LNCaP clone FGC (cell line): ENCODE results near the gene MT1F.
A peak's percentile ranks its signal among the peaks of the same experiment; 100 is the strongest.

Experiments used
- DNase-seq: peaks from one replicate; pipeline ENCODE4 v3.0.0-alpha.2; 2011; ENCODE audit warnings: low read depth
- H3K4me3 ChIP-seq: 2 replicates; pipeline ENCODE4 v1.5.1; 2011; ENCODE audit warnings: mild to moderate bottlenecking, low read depth, low read length, control low read depth
- TF ChIP-seq, protein P1 (sequence below): IDR thresholded peaks from 2 replicates; pipeline ENCODE4 v1.5.1; 2012; ENCODE audit warnings: mild to moderate bottlenecking; ENCODE audit not compliant: control insufficient read depth, insufficient read depth; ENCODE audit errors: extremely low read depth

The MT1F gene

GRCh38 chr16:56657555-56658326 lies at the start of gene MT1F:
MT1F (plus strand) TSS chr16:56657959; CDS start chr16:56658059, 100 bp downstream.
- H3K4me3 ChIP-seq = peak within 1 kb of the TSS; percentile 54
- TF ChIP-seq, protein P1, sequence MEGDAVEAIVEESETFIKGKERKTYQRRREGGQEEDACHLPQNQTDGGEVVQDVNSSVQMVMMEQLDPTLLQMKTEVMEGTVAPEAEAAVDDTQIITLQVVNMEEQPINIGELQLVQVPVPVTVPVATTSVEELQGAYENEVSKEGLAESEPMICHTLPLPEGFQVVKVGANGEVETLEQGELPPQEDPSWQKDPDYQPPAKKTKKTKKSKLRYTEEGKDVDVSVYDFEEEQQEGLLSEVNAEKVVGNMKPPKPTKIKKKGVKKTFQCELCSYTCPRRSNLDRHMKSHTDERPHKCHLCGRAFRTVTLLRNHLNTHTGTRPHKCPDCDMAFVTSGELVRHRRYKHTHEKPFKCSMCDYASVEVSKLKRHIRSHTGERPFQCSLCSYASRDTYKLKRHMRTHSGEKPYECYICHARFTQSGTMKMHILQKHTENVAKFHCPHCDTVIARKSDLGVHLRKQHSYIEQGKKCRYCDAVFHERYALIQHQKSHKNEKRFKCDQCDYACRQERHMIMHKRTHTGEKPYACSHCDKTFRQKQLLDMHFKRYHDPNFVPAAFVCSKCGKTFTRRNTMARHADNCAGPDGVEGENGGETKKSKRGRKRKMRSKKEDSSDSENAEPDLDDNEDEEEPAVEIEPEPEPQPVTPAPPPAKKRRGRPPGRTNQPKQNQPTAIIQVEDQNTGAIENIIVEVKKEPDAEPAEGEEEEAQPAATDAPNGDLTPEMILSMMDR = no peak
- DNase-seq = peak; percentile 45

DNA sequence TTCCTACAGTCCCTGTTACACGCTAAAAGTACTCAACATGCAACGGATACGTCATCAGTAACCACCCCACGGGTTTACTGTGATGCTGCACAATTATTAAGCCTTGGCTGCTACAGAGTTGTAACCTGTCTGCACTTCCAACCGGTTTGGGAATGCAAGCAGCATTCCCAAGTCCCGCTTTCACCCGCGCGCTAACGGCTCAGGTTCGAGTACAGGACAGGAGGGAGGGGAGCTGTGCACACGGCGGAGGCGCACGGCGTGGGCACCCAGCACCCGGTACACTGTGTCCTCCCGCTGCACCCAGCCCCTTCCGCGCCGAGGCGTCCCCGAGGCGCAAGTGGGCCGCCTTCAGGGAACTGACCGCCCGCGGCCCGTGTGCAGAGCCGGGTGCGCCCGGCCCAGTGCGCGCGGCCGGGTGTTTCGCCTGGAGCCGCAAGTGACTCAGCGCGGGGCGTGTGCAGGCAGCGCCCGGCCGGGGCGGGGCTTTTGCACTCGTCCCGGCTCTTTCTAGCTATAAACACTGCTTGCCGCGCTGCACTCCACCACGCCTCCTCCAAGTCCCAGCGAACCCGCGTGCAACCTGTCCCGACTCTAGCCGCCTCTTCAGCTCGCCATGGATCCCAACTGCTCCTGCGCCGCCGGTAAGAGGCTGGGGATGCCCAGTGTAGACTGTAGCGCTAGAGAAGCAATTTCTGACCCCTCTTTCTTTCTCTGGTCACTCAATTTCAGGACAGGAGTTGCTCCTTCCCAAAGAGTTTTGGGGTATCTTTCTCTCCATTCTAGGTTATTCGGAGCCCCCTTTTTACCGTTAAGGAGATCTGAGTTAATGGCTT lies 49.5 kb upstream of the MT1F start, which contains the start of gene MT2A:
Gene MT2A (plus strand): TSS at position 542 of the 833 bp plus-strand sequence. CDS start 72 bp downstream, at position 614.
- DNase-seq = peak; percentile 92
- H3K4me3 ChIP-seq = peak within 1 kb of the TSS; percentile 59
- TF ChIP-seq, protein P1 = no peak

GRCh38 chr16:56608876-56609462 lies 48.8 kb upstream of the MT1F start:
- DNase-seq = no peak
- TF ChIP-seq, protein P1 = peak; percentile 21
- H3K4me3 ChIP-seq = peak overlapping the region; percentile 59

DNA sequence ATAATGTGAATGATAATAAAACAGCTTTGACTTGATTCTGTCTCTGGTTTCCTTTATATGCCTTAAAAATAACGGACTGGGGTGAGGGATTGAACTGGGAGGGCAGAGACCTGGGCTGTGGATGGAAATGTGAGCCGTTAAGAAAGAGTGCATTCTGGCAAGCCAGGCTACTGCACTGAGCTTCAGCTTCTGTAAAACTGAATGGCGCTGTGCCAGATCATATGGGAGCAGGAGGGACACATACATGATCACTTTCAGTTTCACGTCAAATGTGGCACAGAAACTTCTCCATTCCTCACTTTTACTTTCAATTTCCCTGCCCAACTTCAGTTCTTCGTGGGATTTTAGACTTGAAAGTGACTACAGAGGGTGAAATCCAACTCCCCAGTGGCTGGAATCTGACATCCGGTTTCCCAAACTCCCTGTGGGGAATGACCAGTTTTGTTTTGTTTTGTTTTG lies 48.3 kb upstream of the MT1F start:
- no peak for DNase-seq

DNA sequence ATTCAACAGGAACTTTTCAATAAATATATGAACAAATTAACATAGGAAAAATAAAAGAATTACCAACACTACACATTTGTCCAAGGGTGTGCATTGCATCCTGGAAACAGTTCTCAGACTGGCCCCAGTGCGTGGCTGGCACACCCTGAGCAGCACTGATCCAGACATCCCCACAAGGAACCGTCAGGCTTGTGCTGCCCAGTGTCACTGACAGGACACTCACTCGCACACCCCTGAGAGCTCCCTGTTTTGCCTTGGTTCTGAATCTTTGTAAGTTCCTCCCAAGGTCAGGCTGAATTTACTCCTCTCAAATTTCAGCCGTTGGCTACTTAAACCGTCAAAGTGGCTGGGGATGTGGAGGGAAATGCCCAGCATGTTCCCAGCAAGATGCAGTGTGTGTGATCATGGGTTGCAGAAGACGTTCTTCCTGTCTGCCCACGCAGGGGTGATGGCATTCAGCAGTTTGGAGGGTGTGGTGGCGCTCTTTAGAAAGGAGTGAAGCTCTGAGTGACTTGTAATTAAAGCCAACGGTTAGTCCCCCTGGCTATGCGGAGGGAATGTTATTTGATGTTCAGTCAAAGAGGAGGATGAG lies 47.6 kb upstream of the MT1F start:
- TF ChIP-seq, protein P1 = no peak
- no peak for DNase-seq
- no peak overlapping the region for H3K4me3 ChIP-seq

More for the DNA sequence above, 48.3 kb upstream of the MT1F start:
- TF ChIP-seq, protein P1 = no peak
- peak overlapping the region; percentile 59 for H3K4me3 ChIP-seq

- no peak for DNase-seq
- no peak overlapping the region for H3K4me3 ChIP-seq
- TF ChIP-seq, protein P1 = no peak
Measured at GRCh38 chr16:56610609-56611111, 47.1 kb upstream of the MT1F start.
